ENCODE data around the gene C3orf52.
"Not testable (repeated sequence)": the region's sequence is repeated elsewhere in the genome, so short reads cannot be mapped to it uniquely, and the experiment has no call there.

DNA sequence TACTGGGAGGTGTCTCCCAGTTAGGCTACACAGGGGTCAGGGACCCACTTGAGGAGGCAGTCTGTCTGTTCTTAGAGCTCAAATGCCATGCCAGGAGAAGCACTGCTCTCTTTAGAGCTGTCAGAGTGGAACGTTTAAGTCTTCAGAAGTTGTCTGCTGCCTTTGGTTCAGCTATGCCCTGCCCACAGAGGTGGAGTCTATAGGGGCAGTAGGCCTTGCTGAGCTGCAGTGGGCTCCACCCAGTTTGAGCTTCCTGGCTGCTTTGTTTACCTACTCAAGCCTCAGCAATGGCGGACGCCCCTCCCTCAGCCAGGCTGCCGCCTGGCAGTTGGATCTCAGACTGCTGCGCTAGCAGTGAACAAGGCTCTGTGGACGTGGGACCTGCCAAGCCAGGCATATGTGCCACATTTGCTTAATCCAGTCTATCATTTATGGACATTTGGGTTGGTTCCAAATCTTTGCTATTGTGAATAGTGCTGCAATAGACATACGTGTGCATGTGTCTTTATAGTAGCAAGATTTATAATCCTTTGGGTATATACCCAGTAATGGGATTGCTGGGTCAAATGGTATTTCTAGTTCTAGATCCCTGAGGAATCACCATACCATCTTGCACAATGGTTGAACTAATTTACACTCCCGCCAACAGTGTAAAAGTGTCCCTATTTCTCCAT is 13.7 kb upstream of the C3orf52 start:
- TF ChIP-seq MYC (IDR thresholded peaks at IDR 0.05; ENCODE audit: low read depth, low read length); POLR2A (IDR thresholded peaks at IDR 0.05; ENCODE audit: extremely low read depth, insufficient read length): not testable (repeated sequence)
- TF ChIP-seq, protein P1, sequence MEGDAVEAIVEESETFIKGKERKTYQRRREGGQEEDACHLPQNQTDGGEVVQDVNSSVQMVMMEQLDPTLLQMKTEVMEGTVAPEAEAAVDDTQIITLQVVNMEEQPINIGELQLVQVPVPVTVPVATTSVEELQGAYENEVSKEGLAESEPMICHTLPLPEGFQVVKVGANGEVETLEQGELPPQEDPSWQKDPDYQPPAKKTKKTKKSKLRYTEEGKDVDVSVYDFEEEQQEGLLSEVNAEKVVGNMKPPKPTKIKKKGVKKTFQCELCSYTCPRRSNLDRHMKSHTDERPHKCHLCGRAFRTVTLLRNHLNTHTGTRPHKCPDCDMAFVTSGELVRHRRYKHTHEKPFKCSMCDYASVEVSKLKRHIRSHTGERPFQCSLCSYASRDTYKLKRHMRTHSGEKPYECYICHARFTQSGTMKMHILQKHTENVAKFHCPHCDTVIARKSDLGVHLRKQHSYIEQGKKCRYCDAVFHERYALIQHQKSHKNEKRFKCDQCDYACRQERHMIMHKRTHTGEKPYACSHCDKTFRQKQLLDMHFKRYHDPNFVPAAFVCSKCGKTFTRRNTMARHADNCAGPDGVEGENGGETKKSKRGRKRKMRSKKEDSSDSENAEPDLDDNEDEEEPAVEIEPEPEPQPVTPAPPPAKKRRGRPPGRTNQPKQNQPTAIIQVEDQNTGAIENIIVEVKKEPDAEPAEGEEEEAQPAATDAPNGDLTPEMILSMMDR (IDR thresholded peaks at IDR 0.05; ENCODE audit: low read depth, low read length): not testable (repeated sequence)

Data from NB4 (cell line).